Skeletal muscle tissue (tissue), 4 donors: Measurements from ENCODE around the gene METTL22. TPM values are rescaled to one million over a fixed set of nuclear protein-coding genes. Genes with fewer than 3 reads are reported as not detected.

Source experiments
- H3K27ac ChIP-seq: one replicate; pipeline ENCODE4 v1.7.0; 2013; ENCODE audit warnings: mild to moderate bottlenecking, low read depth, low read length, inconsistent platforms
- H3K27me3 ChIP-seq, 3 donors: one replicate each; pipeline ENCODE4 v1.7.0; 2013; ENCODE audit warnings: low read length in 3 of 3; ENCODE audit not compliant: control insufficient read depth in 3 of 3, insufficient read depth in 3 of 3
- H3K36me3 ChIP-seq, 3 donors: one replicate each; pipeline ENCODE4 v1.7.0; 2013; ENCODE audit warnings: low read length in 3 of 3; ENCODE audit not compliant: control insufficient read depth in 3 of 3, insufficient read depth in 3 of 3
- H3K4me1 ChIP-seq, 3 donors: one replicate each; pipeline ENCODE4 v1.7.0; 2013; ENCODE audit warnings: low read length in 3 of 3, mild to moderate bottlenecking in 3 of 3; ENCODE audit not compliant: control insufficient read depth in 3 of 3, insufficient read depth in 3 of 3
- H3K4me3 ChIP-seq, 3 donors: one replicate each; pipeline ENCODE4 v1.7.0; 2013; ENCODE audit warnings: low read length in 3 of 3
- H3K9ac ChIP-seq, 3 donors: one replicate each; pipeline ENCODE4 v1.7.0; 2013; ENCODE audit warnings: low read length in 3 of 3, mild to moderate bottlenecking in 3 of 3, moderate library complexity in 2 of 3, low read depth in 1 of 3
- H3K9me3 ChIP-seq, 3 donors: one replicate each; pipeline ENCODE4 v1.7.0; 2013; ENCODE audit warnings: low read length in 3 of 3; ENCODE audit not compliant: control insufficient read depth in 3 of 3
- total RNA-seq: library from RNA; depleted of rRNA; stranded (reverse); fragments of >200 nt; gene quantifications from one replicate; pipeline ENCODE4 v1.2.3, GENCODE V29; 2014
- donor health status: Osteomylitis.

The METTL22 gene
- total RNA-seq, 1 donor from 2014 or later: 12.0 TPM

GRCh38 chr16:8614435-8615029 lies 7.0 kb upstream of the METTL22 start:
- Histone ChIP-seq H3K36me3 (no peaks in the 10 kb centered on the region), H3K4me1 (no peaks in the 10 kb centered on the region), H3K4me3 (no peak overlapping the region), H3K27ac (no peak overlapping the region), H3K9ac (no peak overlapping the region), H3K9me3 (no peaks in the 10 kb centered on the region), H3K27me3 (peaks cover 0 to 10% (median 7%) of the 10 kb centered on the region in 3 donors)

GRCh38 chr16:8619671-8620370 lies 1.7 kb upstream of the METTL22 start:
- Histone ChIP-seq H3K36me3 (peaks cover 0 to 5% (median 4%) of the 10 kb centered on the region in 3 donors), H3K9me3 (no peaks in the 10 kb centered on the region)

GRCh38 chr16:8620535-8620934 lies 963 bp upstream of the METTL22 start:
- no peak overlapping the region for H3K4me3 ChIP-seq
- peaks cover 2 to 8% (median 7%) of the 10 kb centered on the region in 3 donors for H3K36me3 ChIP-seq
- H3K4me1 ChIP-seq: peaks cover 10 to 23% (median 11%) of the 10 kb centered on the region in 3 donors
- no peak overlapping the region for H3K9ac ChIP-seq
- peaks cover 0 to 3% (median 0%) of the 10 kb centered on the region in 3 donors for H3K27me3 ChIP-seq
- no peaks in the 10 kb centered on the region for H3K9me3 ChIP-seq
- H3K27ac ChIP-seq: no peak overlapping the region

More at GRCh38 chr16:8619671-8620370, 1.7 kb upstream of the METTL22 start:
- H3K27me3 ChIP-seq: peaks cover 0 to 3% (median 0%) of the 10 kb centered on the region in 3 donors
- no peak overlapping the region for H3K4me3 ChIP-seq
- H3K4me1 ChIP-seq: peaks cover 10 to 23% (median 11%) of the 10 kb centered on the region in 3 donors
- H3K27ac ChIP-seq: no peak overlapping the region
- no peak overlapping the region for H3K9ac ChIP-seq

GRCh38 chr16:8621222-8621571 lies 301 bp upstream of the METTL22 start:
- Histone ChIP-seq H3K9ac (peak overlapping the region in 2 of 3 donors; percentile 99 to 100), H3K36me3 (peaks cover 7 to 15% (median 13%) of the 10 kb centered on the region in 3 donors), H3K27ac (peak overlapping the region; percentile 94), H3K4me1 (peaks cover 10 to 23% (median 11%) of the 10 kb centered on the region in 3 donors), H3K9me3 (no peaks in the 10 kb centered on the region), H3K27me3 (peaks cover 0 to 3% (median 0%) of the 10 kb centered on the region in 3 donors), H3K4me3 (peak overlapping the region; percentile 99 to 100 (median 99))

GRCh38 chr16:8622315-8622656 lies 788 bp downstream of the METTL22 start:
- peak overlapping the region; percentile 94 for H3K27ac ChIP-seq
- H3K27me3 ChIP-seq: no peaks in the 10 kb centered on the region
- H3K9ac ChIP-seq: peak overlapping the region; percentile 99 to 100 (median 99)

GRCh38 chr16:8623634-8624033 lies 2.1 kb downstream of the METTL22 start:
- no peaks in the 10 kb centered on the region for H3K9me3 ChIP-seq
- no peaks in the 10 kb centered on the region for H3K27me3 ChIP-seq
- no peak overlapping the region for H3K27ac ChIP-seq
- H3K4me1 ChIP-seq: peaks cover 10 to 23% (median 11%) of the 10 kb centered on the region in 3 donors
- H3K4me3 ChIP-seq: no peak overlapping the region
- peaks cover 27 to 35% (median 30%) of the 10 kb centered on the region in 3 donors for H3K36me3 ChIP-seq
- H3K9ac ChIP-seq: no peak overlapping the region

More at GRCh38 chr16:8622315-8622656, 788 bp downstream of the METTL22 start:
- H3K36me3 ChIP-seq: peaks cover 13 to 21% (median 19%) of the 10 kb centered on the region in 3 donors
- H3K4me3 ChIP-seq: peak overlapping the region; percentile 99 to 100 (median 99)
- peaks cover 10 to 23% (median 11%) of the 10 kb centered on the region in 3 donors for H3K4me1 ChIP-seq
- no peaks in the 10 kb centered on the region for H3K9me3 ChIP-seq

GRCh38 chr16:8625491-8626087 lies 4.1 kb downstream of the METTL22 start:
- Histone ChIP-seq H3K36me3 (peaks cover 46 to 54% (median 50%) of the 10 kb centered on the region in 3 donors), H3K27ac (no peak overlapping the region), H3K4me3 (no peak overlapping the region), H3K27me3 (no peaks in the 10 kb centered on the region), H3K9ac (no peak overlapping the region), H3K4me1 (peaks cover 10 to 23% (median 11%) of the 10 kb centered on the region in 3 donors), H3K9me3 (no peaks in the 10 kb centered on the region)

- no peak overlapping the region for H3K9ac ChIP-seq
- H3K27me3 ChIP-seq: no peaks in the 10 kb centered on the region
- peaks cover 8 to 21% (median 11%) of the 10 kb centered on the region in 3 donors for H3K4me1 ChIP-seq
- no peaks in the 10 kb centered on the region for H3K9me3 ChIP-seq
- H3K36me3 ChIP-seq: peaks cover 55 to 63% (median 58%) of the 10 kb centered on the region in 3 donors
- H3K4me3 ChIP-seq: no peak overlapping the region
- H3K27ac ChIP-seq: no peak overlapping the region
Observed at GRCh38 chr16:8626946-8627345, 5.4 kb downstream of the METTL22 start.

- Histone ChIP-seq H3K27me3 (no peaks in the 10 kb centered on the region), H3K4me1 (peaks cover 5 to 15% (median 6%) of the 10 kb centered on the region in 3 donors), H3K27ac (no peak overlapping the region), H3K9me3 (no peaks in the 10 kb centered on the region), H3K36me3 (peaks cover 57 to 66% (median 63%) of the 10 kb centered on the region in 3 donors), H3K9ac (no peak overlapping the region), H3K4me3 (no peak overlapping the region)
Observed at GRCh38 chr16:8627456-8627855, 6.0 kb downstream of the METTL22 start.
